Measurements from ENCODE around the gene NFKB1.
A peak's percentile ranks its signal among the peaks of the same experiment; 100 is the strongest.
"Not testable (repeated sequence)": the region's sequence is repeated elsewhere in the genome, so short reads cannot be mapped to it uniquely, and the experiment has no call there.

The NFKB1 gene

GRCh38 chr4:102466298-102466697, 34.9 kb upstream of the NFKB1 start:
- no peak for DNase-seq (ENCODE audit: low read depth)
- no peak for TF ChIP-seq CTCF (conservative IDR thresholded peaks at IDR 0.05; ENCODE audit: low read length)
- no peak overlapping the region for H3K4me3 ChIP-seq (ENCODE audit: low read length)

- H3K4me3 ChIP-seq (ENCODE audit: low read length), result no peak overlapping the region
- DNase-seq (ENCODE audit: low read depth), result no peak
- no peak for TF ChIP-seq CTCF (conservative IDR thresholded peaks at IDR 0.05; ENCODE audit: low read length)
Measured at GRCh38 chr4:102469806-102470205, 31.4 kb upstream of the NFKB1 start.

GRCh38 chr4:102472441-102473013, 28.6 kb upstream of the NFKB1 start:
- H3K4me3 ChIP-seq (ENCODE audit: low read length), result no peak overlapping the region
- TF ChIP-seq CTCF (conservative IDR thresholded peaks at IDR 0.05; ENCODE audit: low read length), result no peak

GRCh38 chr4:102473476-102473875, 27.7 kb upstream of the NFKB1 start:
- H3K4me3 ChIP-seq (ENCODE audit: low read length), result no peak overlapping the region
- no peak for DNase-seq (ENCODE audit: low read depth)
- no peak for TF ChIP-seq CTCF (conservative IDR thresholded peaks at IDR 0.05; ENCODE audit: low read length)

More at GRCh38 chr4:102472441-102473013, 28.6 kb upstream of the NFKB1 start:
- no peak for DNase-seq (ENCODE audit: low read depth)

GRCh38 chr4:102474736-102475504, 26.2 kb upstream of the NFKB1 start:
- no peak overlapping the region for H3K4me3 ChIP-seq (ENCODE audit: low read length)
- no peak for DNase-seq (ENCODE audit: low read depth)
- TF ChIP-seq CTCF (conservative IDR thresholded peaks at IDR 0.05; ENCODE audit: low read length), result no peak

- DNase-seq (ENCODE audit: low read depth), result peak; percentile 9
- no peak for TF ChIP-seq CTCF (conservative IDR thresholded peaks at IDR 0.05; ENCODE audit: low read length)
- H3K4me3 ChIP-seq (ENCODE audit: low read length), result no peak overlapping the region
Measured at GRCh38 chr4:102477657-102478056, 23.5 kb upstream of the NFKB1 start.

GRCh38 chr4:102478186-102478585, 23.0 kb upstream of the NFKB1 start:
- TF ChIP-seq CTCF (conservative IDR thresholded peaks at IDR 0.05; ENCODE audit: low read length), result no peak
- H3K4me3 ChIP-seq (ENCODE audit: low read length), result no peak overlapping the region
- no peak for DNase-seq (ENCODE audit: low read depth)

GRCh38 chr4:102479832-102480231, 21.3 kb upstream of the NFKB1 start:
- not testable (repeated sequence) for H3K4me3 ChIP-seq (ENCODE audit: low read length); DNase-seq (ENCODE audit: low read depth)

Measured in AG10803 (cell line).